Thoracic aorta (tissue), 2 donors: ENCODE data around the gene PRKACB. TPM values are rescaled to one million over a fixed set of nuclear protein-coding genes. Genes with fewer than 3 reads are reported as not detected.

Experiments used
- ATAC-seq: fragments of 150-250 bp; one replicate; pipeline ENCODE4 v1.8.0; 2017; ENCODE audit warnings: low read depth; ENCODE audit not compliant: insufficient number of reproducible peaks, low FRiP score
- DNase-seq: peaks from one replicate; pipeline ENCODE4 v3.0.0-alpha.2; 2020; ENCODE audit warnings: low spot score
- H3K27ac ChIP-seq, 2 donors: fragments of 200-600 bp; sonication (generic); 1 replicate in 1 of 2; 2 replicates in 1 of 2; pipeline ENCODE4 v1.5.1; 2016; ENCODE audit warnings: mild to moderate bottlenecking in 2 of 2, moderate library complexity in 2 of 2
- H3K27me3 ChIP-seq: fragments of 200-600 bp; sonication (generic); replicated peaks from 2 replicates; pipeline ENCODE4 v1.6.0; 2016; ENCODE audit warnings: mild to moderate bottlenecking; ENCODE audit not compliant: insufficient read depth
- H3K36me3 ChIP-seq: fragments of 200-600 bp; sonication (generic); one replicate; pipeline ENCODE4 v1.5.1; 2016
- H3K4me1 ChIP-seq, 2 donors: fragments of 200-600 bp; sonication (generic); 1 replicate in 1 of 2; 2 replicates in 1 of 2; pipeline versions ENCODE4 v1.5.1 to v1.6.0; 2016; ENCODE audit warnings: low read depth in 2 of 2, mild to moderate bottlenecking in 1 of 2; ENCODE audit not compliant: control insufficient read depth in 1 of 2
- H3K4me3 ChIP-seq: fragments of 200-600 bp; sonication (generic); 2 replicates; pipeline ENCODE4 v1.5.1; 2016; ENCODE audit warnings: mild to moderate bottlenecking
- H3K9me3 ChIP-seq: fragments of 200-600 bp; sonication (generic); 2 replicates; pipeline ENCODE4 v1.5.1; 2016
- total RNA-seq, 2 donors: library from RNA; depleted of rRNA; stranded (reverse); fragments of >200 nt; gene quantifications; one replicate each; pipeline versions ENCODE4 v1.1.0 to v1.2.3, GENCODE V29; 2016
- TF ChIP-seq, protein P1 (sequence below): fragments of 200-600 bp; sonication (generic); IDR thresholded peaks from one replicate; pipeline ENCODE4 v1.5.1; 2019; ENCODE audit warnings: antibody characterized with exemption

The PRKACB gene
- total RNA-seq, 2 donors from 2014 or later, result 27.3 to 32.2 TPM

GRCh38 chr1:84164567-84165021, 20.5 kb downstream of the PRKACB start:
- DNase-seq, result no peak
- H3K27ac ChIP-seq, result no peak overlapping the region
- H3K4me3 ChIP-seq, result no peak overlapping the region
- H3K4me1 ChIP-seq, result peaks cover 5 to 14% of the 10 kb centered on the region in 2 donors
- no peaks in the 10 kb centered on the region for H3K9me3 ChIP-seq
- H3K27me3 ChIP-seq, result no peaks in the 10 kb centered on the region
- no peak for ATAC-seq
- no peaks in the 10 kb centered on the region for H3K36me3 ChIP-seq
- TF ChIP-seq, protein P1, sequence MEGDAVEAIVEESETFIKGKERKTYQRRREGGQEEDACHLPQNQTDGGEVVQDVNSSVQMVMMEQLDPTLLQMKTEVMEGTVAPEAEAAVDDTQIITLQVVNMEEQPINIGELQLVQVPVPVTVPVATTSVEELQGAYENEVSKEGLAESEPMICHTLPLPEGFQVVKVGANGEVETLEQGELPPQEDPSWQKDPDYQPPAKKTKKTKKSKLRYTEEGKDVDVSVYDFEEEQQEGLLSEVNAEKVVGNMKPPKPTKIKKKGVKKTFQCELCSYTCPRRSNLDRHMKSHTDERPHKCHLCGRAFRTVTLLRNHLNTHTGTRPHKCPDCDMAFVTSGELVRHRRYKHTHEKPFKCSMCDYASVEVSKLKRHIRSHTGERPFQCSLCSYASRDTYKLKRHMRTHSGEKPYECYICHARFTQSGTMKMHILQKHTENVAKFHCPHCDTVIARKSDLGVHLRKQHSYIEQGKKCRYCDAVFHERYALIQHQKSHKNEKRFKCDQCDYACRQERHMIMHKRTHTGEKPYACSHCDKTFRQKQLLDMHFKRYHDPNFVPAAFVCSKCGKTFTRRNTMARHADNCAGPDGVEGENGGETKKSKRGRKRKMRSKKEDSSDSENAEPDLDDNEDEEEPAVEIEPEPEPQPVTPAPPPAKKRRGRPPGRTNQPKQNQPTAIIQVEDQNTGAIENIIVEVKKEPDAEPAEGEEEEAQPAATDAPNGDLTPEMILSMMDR, result no peak

- H3K27ac ChIP-seq, result no peak overlapping the region
- TF ChIP-seq, protein P1, result no peak
- peaks cover 9 to 14% of the 10 kb centered on the region in 2 donors for H3K4me1 ChIP-seq
- DNase-seq, result no peak
- no peaks in the 10 kb centered on the region for H3K36me3 ChIP-seq
- H3K9me3 ChIP-seq, result no peaks in the 10 kb centered on the region
- H3K27me3 ChIP-seq, result no peaks in the 10 kb centered on the region
- ATAC-seq, result no peak
- H3K4me3 ChIP-seq, result no peak overlapping the region
These were observed 21.5 kb downstream of the PRKACB start for GRCh38 chr1:84165601-84166000.

GRCh38 chr1:84166797-84167196, 22.7 kb downstream of the PRKACB start:
- TF ChIP-seq, protein P1, result no peak
- no peak overlapping the region for H3K27ac ChIP-seq
- H3K4me1 ChIP-seq, result peaks cover 9 to 10% of the 10 kb centered on the region in 2 donors
- ATAC-seq (no peak), DNase-seq (no peak)
- no peaks in the 10 kb centered on the region for H3K27me3 ChIP-seq
- H3K9me3 ChIP-seq, result no peaks in the 10 kb centered on the region
- H3K4me3 ChIP-seq, result no peak overlapping the region
- H3K36me3 ChIP-seq, result no peaks in the 10 kb centered on the region

- DNase-seq (no peak), ATAC-seq (no peak)
- H3K27ac ChIP-seq, result no peak overlapping the region
- no peaks in the 10 kb centered on the region for H3K36me3 ChIP-seq
- H3K9me3 ChIP-seq, result no peaks in the 10 kb centered on the region
- H3K27me3 ChIP-seq, result no peaks in the 10 kb centered on the region
- no peak overlapping the region for H3K4me3 ChIP-seq
- TF ChIP-seq, protein P1, result no peak
- H3K4me1 ChIP-seq, result peaks cover 9 to 10% of the 10 kb centered on the region in 2 donors
These were observed 24.7 kb downstream of the PRKACB start for GRCh38 chr1:84168783-84169182.

DNA sequence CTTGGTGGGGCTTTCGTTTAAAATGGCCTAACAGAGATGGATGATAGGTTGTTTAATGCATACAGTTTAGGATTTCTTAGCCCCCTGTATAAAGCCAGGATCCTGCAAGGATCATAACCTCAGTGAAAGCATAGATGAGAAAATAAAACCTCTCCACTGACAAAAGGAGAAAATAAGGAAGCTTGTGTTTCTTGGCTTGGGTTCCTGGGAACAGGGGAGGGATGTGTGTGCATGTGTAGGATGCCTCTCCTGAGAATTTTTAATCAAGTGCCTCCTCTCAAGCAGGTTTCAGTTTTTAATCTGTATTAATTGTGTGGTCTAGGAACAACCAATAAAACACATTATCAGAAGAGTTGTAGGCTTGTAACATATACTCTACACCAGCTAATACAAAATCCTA, 26.1 kb downstream of the PRKACB start:
- TF ChIP-seq, protein P1, result no peak
- H3K9me3 ChIP-seq, result no peaks in the 10 kb centered on the region
- no peak overlapping the region for H3K4me3 ChIP-seq
- no peak for DNase-seq
- no peak overlapping the region for H3K27ac ChIP-seq
- peaks cover 7 to 15% of the 10 kb centered on the region in 2 donors for H3K4me1 ChIP-seq
- ATAC-seq, result no peak
- no peaks in the 10 kb centered on the region for H3K27me3 ChIP-seq
- H3K36me3 ChIP-seq, result no peaks in the 10 kb centered on the region
